Smooth muscle cell (in vitro differentiated cells): ENCODE data around the gene EPHB6. TPM values are rescaled to one million over a fixed set of nuclear protein-coding genes. Genes with fewer than 3 reads are reported as not detected.

Experiments
- DNase-seq: peaks from one replicate; lab custom pipeline; 2025; ENCODE audit not compliant: unreplicated experiment; lab: John Stamatoyannopoulos, UW
- H2AFZ ChIP-seq: fragments of 200-600 bp; sonication (generic); 2 replicates; pipeline ENCODE4 v1.6.0; 2016; ENCODE audit warnings: antibody characterized with exemption, low read depth, mild to moderate bottlenecking
- H3F3A ChIP-seq: fragments of 200-600 bp; sonication (generic); 2 replicates; pipeline ENCODE4 v1.6.0; 2017; ENCODE audit warnings: antibody characterized with exemption, low read depth
- H3K27ac ChIP-seq: fragments of 200-600 bp; sonication (generic); 2 replicates; pipeline ENCODE4 v1.5.1; 2016; ENCODE audit warnings: low read depth, mild to moderate bottlenecking
- H3K27me3 ChIP-seq: fragments of 200-600 bp; sonication (generic); 2 replicates; pipeline ENCODE4 v1.6.1; 2016; ENCODE audit warnings: low read depth, mild to moderate bottlenecking
- H3K36me3 ChIP-seq: fragments of 200-600 bp; sonication (generic); 2 replicates; pipeline ENCODE4 v1.5.1; 2016; ENCODE audit warnings: low read depth
- H3K4me1 ChIP-seq: fragments of 200-600 bp; sonication (generic); 2 replicates; pipeline ENCODE4 v1.5.1; 2016; ENCODE audit warnings: low read depth
- H3K4me2 ChIP-seq: fragments of 200-600 bp; sonication (generic); 2 replicates; pipeline ENCODE4 v1.6.0; 2016; ENCODE audit warnings: mild to moderate bottlenecking
- H3K4me3 ChIP-seq: fragments of 200-600 bp; sonication (generic); 2 replicates; pipeline ENCODE4 v1.5.1; 2016; ENCODE audit warnings: mild to moderate bottlenecking
- H3K79me2 ChIP-seq: fragments of 200-600 bp; sonication (generic); 2 replicates; pipeline ENCODE4 v1.6.0; 2016; ENCODE audit warnings: low read depth, mild to moderate bottlenecking
- H3K9ac ChIP-seq: fragments of 200-600 bp; sonication (generic); 2 replicates; pipeline ENCODE4 v1.6.0; 2016; ENCODE audit warnings: low read depth
- H3K9me3 ChIP-seq: fragments of 200-600 bp; sonication (generic); replicated peaks from 2 replicates; pipeline ENCODE4 v1.5.1; 2016; ENCODE audit warnings: low read depth
- H4K20me1 ChIP-seq: fragments of 200-600 bp; sonication (generic); 2 replicates; pipeline ENCODE4 v1.6.0; 2016; ENCODE audit warnings: low read depth
- WGBS: methylation state at CpG from one replicate; pipeline ENCODE4 v1.1.7; 2016; ENCODE audit warnings: low lambda C conversion rate; 5-methylcytosine and 5-hydroxymethylcytosine counted together
- polyA plus RNA-seq: library from polyadenylated mRNA; unstranded; fragments of >200 nt; fragmentation: Nextera tagmentation; extraction: Ambion mirVana; gene quantifications from 2 replicates; pipeline ENCODE4 v1.2.1, GENCODE V29; 2016
- total RNA-seq: library from RNA; depleted of rRNA; stranded (reverse); fragments of >200 nt; gene quantifications from 2 replicates; pipeline ENCODE4 v1.2.3, GENCODE V29; 2014
- TF ChIP-seq, protein P1 (sequence below): fragments of 200-600 bp; sonication (generic); IDR thresholded peaks from 2 replicates; pipeline ENCODE4 v1.5.1; 2017; ENCODE audit warnings: borderline replicate concordance, mild to moderate bottlenecking, antibody characterized with exemption; ENCODE audit not compliant: insufficient read depth, poor library complexity, severe bottlenecking

Gene EPHB6
- total and polyA plus RNA-seq, 2 experiments from 2014 or later = 4.8 to 12.6 TPM

DNA sequence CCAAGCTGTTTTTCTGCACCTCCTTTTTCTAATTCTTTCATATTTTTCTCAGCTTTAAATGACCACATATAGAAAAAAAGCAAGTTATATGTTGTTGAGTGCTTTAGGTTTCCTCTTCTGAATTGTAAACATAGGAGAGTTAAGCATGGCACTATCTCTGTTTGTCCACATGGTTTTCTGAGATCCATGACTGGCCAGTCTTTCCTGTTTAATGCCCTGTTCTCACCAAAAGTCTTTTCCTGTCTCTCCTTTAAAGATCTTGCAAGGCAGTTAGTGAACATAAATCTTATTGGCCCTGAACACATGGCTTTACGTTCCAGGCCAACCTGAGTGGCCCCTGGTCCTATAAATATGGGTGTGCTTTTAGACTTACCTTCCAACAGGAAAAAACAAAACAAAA lies 59.2 kb downstream of the EPHB6 start:
- H3K79me2 ChIP-seq = no peaks in the 10 kb centered on the region
- 45% methylated on average over 1 of the region's 1 CpG for WGBS
- H4K20me1 ChIP-seq = no peaks in the 10 kb centered on the region
- H3K27ac ChIP-seq = no peak overlapping the region
- no peak overlapping the region for H2AFZ ChIP-seq
- no peaks in the 10 kb centered on the region for H3K9me3 ChIP-seq
- no peaks in the 10 kb centered on the region for H3K36me3 ChIP-seq
- DNase-seq = no peak
- H3K4me3 ChIP-seq = no peak overlapping the region
- H3K9ac ChIP-seq = no peak overlapping the region
- H3K27me3 ChIP-seq = peaks cover 13% of the 10 kb centered on the region
- TF ChIP-seq, protein P1, sequence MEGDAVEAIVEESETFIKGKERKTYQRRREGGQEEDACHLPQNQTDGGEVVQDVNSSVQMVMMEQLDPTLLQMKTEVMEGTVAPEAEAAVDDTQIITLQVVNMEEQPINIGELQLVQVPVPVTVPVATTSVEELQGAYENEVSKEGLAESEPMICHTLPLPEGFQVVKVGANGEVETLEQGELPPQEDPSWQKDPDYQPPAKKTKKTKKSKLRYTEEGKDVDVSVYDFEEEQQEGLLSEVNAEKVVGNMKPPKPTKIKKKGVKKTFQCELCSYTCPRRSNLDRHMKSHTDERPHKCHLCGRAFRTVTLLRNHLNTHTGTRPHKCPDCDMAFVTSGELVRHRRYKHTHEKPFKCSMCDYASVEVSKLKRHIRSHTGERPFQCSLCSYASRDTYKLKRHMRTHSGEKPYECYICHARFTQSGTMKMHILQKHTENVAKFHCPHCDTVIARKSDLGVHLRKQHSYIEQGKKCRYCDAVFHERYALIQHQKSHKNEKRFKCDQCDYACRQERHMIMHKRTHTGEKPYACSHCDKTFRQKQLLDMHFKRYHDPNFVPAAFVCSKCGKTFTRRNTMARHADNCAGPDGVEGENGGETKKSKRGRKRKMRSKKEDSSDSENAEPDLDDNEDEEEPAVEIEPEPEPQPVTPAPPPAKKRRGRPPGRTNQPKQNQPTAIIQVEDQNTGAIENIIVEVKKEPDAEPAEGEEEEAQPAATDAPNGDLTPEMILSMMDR = no peak
- H3F3A ChIP-seq = no peaks in the 10 kb centered on the region
- H3K4me1 ChIP-seq = no peaks in the 10 kb centered on the region
- no peak overlapping the region for H3K4me2 ChIP-seq

DNA sequence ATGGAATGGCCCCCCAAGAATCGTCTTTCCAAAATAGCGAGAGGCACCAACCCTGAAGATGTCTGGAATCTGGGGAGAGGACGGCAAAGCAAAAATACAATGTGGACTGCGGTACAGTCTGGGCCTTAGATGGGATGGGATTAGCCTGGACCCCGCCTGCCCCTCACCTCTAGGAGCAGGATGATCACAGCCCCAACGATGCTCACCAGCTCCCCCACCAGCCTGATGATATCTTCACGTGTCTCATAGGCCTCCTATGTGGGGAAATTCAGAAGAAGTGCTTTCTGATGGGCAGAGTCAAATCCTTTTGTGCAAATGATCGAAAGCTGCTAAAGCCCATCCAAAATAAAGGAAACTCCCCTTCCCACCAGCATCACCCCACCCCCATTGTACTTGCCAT lies 60.4 kb downstream of the EPHB6 start:
- Histone ChIP-seq H3K4me1 (no peaks in the 10 kb centered on the region), H2AFZ (no peak overlapping the region), H3F3A (no peaks in the 10 kb centered on the region), H3K27ac (no peak overlapping the region), H3K36me3 (no peaks in the 10 kb centered on the region), H4K20me1 (no peaks in the 10 kb centered on the region), H3K9ac (no peak overlapping the region), H3K27me3 (peaks cover 13% of the 10 kb centered on the region), H3K9me3 (no peaks in the 10 kb centered on the region), H3K79me2 (no peaks in the 10 kb centered on the region), H3K4me3 (no peak overlapping the region), H3K4me2 (no peak overlapping the region)
- TF ChIP-seq, protein P1 = no peak
- no peak for DNase-seq
- 86% methylated on average over 8 of the region's 8 CpGs for WGBS

DNA sequence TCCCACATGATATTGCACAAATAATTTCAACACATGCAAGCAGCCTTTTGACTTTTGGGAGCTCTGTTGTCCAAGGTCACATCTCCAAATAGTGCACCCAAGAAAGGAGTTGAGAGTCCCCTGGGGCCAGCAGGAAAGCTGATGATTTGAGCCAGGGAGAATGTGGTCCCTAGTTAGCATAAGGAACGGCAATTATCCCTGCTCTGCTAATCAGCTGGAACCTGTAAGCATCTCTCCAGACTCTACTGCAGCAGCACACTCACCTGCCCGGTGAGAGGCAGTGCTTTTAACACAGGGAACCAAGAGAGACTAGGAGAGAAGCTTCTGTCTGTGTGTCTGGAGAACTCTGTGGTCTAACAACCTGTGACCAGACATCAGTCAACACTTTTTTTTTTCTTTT lies 61.6 kb downstream of the EPHB6 start:
- Histone ChIP-seq H3K4me2 (no peak overlapping the region), H3K27me3 (peaks cover 10% of the 10 kb centered on the region), H3K36me3 (no peaks in the 10 kb centered on the region), H4K20me1 (no peaks in the 10 kb centered on the region), H3K4me1 (no peaks in the 10 kb centered on the region), H3K9me3 (no peaks in the 10 kb centered on the region), H3F3A (no peaks in the 10 kb centered on the region), H2AFZ (no peak overlapping the region), H3K4me3 (no peak overlapping the region), H3K27ac (no peak overlapping the region), H3K79me2 (no peaks in the 10 kb centered on the region), H3K9ac (no peak overlapping the region)
- TF ChIP-seq, protein P1 = no peak
- DNase-seq = no peak
- WGBS = 50% methylated on average over 2 of the region's 2 CpGs

DNA sequence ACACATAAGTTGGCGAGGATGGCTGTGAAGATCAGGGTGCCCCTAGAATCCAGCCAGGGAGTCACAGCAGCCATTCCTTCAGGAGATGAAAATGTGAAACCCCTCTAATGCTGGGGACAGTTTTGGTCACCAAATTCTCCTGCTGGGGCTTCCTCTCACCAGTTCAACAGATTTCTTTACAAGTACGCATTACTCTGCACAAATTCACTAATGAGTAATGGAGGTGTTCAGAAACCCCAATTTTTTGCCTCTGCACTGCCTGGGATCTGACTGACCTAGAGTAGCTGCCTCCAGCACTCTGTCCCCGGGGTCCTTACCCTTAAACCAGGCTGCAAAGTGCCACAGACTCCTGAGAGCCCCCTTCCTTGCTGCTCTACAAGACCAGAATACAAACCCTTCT lies 62.6 kb downstream of the EPHB6 start:
- H3K9ac ChIP-seq = no peak overlapping the region
- no peak overlapping the region for H2AFZ ChIP-seq
- no peaks in the 10 kb centered on the region for H3K9me3 ChIP-seq
- H3K4me3 ChIP-seq = no peak overlapping the region
- H4K20me1 ChIP-seq = no peaks in the 10 kb centered on the region
- no peaks in the 10 kb centered on the region for H3F3A ChIP-seq
- TF ChIP-seq, protein P1 = no peak
- H3K4me1 ChIP-seq = no peaks in the 10 kb centered on the region
- H3K4me2 ChIP-seq = no peak overlapping the region
- no peak overlapping the region for H3K27ac ChIP-seq
- no peak for DNase-seq
- peaks cover 10% of the 10 kb centered on the region for H3K27me3 ChIP-seq
- WGBS = 95% methylated on average over 3 of the region's 3 CpGs
- H3K36me3 ChIP-seq = no peaks in the 10 kb centered on the region
- no peaks in the 10 kb centered on the region for H3K79me2 ChIP-seq
